Brain pericyte (primary cell): ENCODE data around the gene CTNNA3.
"Not testable (repeated sequence)": the region's sequence is repeated elsewhere in the genome, so short reads cannot be mapped to it uniquely, and the experiment has no call there.

ENCODE experiments used
- DNase-seq: peaks from one replicate; pipeline ENCODE4 v3.0.0-alpha.2; 2012; ENCODE audit warnings: low read depth, low spot score

Gene CTNNA3

DNA sequence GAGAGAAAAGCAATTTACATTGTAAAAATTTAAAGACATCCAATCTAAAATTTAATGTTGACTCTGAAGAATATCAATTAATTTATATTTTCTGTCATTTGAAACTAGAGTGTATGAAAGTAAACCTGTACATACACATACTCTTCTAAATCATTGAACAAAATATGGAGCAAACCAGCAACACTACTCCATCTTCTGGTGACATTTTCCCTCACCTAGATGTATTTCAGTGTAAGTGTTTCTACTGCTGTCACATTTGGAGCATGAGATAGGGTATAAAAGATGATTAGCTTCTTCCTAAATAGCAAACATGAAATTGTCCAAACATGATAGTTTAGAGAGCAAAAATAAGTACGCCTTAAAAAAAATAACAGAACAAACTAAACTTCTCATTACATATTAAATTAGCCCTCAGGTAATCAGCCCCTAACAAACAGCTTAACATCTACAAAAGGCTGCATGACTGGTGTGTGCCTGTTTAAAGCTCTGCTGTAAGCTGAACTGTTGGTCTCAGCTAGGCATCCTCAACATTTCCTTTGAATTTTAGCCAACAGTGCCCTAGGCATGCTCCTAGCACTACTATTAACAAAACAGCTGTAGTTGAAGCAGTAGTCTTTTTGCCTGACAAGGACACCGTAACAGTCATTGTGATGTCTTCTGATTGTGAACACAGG lies 189.8 kb downstream of the CTNNA3 start:
- DNase-seq, result no peak

DNA sequence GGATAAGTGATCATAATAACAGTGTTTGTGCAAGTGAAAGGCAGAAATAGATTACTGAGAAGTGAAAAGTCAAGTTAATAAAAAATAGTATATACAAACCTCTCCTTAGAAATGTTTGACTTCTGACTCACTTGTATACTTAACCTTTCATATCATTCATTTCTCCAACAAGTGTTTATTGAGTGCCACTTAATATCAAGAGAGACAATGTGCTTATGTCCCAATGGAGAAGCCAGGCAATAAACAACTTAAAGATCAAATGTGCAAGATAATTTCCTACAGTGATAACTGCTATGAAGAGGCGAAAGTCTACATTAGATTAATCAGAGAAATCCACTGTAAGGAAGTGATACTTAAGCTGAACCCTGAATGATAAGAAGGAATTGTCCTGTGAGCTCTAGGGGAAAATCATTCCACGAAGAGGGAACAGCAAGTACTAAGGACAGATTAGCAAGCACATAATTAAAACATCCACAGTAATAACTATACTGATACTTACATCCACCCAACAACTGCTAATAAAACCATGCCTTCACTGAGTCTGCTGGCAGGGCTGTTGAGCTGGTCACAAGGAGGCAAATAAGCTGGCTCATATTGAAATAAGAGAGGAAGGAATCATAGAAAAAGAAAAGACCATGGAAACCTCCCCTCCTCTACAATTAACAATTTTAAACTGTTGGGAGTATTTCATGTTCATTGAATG lies 203.5 kb downstream of the CTNNA3 start:
- DNase-seq, result no peak

DNA sequence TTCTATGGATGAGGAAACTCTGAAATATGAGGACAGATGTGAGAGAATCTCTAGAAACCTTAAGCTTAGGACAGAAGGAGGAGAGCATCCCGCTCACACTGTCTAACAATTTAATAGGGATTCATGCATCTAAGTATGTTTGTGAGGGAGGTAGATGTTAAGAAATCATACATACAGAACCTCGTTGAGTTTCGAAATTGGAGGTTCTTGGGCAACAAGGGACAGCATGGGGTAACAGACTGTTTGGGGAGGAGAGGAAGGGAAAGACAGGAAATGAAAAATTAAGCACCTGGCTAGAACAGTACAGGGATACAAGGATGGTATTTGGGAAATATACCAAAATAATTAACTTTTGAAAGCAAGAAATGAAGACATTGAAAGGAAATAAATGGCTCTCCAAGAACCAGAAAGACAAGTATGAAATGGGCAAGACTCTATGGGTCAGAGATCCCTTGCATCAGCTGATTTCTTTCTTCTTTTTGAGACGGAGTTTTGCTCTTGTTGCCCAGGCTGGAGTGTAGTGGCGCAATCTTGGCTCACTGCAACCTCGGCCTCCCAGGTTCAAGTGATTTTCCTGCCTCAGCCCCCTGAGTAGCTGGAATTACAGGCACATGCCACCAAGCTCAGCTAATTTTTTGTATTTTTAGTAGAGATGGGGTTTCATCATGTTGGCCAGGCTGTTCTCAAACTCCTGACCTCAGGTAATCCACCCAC lies 207.9 kb downstream of the CTNNA3 start:
- DNase-seq, result no peak

DNA sequence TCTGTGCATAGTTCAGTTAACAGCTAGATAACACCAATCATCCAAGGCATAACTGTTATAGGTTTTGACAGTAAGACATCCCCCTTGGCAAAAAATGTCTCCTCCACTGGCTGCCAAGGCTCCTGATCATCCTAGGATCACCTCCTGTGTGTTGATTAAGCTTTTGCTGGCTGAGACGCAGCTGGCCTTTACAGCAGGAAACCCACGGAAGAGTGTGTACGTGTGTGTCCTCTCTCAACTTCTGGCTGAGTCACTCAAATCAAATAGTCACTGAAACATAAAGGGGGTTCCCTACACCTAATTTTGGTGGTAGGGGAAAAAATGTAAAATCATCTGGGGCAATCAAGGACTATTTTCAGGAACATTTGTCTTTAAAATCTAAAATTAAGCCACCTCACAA lies 208.8 kb downstream of the CTNNA3 start:
- DNase-seq, result no peak

DNA sequence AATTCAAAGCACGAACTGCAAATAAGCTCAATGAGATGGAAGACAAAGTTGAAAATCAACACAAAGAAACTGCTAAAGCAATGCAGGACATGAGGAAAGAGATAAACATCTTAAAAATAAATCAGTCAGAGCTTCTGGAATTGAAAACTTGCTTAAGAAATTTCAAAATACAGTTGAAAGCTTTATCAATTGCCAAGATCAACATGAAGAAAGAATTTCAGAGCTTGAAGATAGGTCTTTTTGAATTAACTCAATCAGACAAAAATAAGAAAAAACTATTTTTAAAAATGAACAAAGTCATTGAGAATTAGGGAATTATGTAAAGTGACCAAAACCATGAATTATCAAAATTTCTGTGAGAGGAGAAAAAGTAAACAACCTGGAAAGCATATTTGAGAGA lies 218.1 kb downstream of the CTNNA3 start:
- no peak for DNase-seq

DNA sequence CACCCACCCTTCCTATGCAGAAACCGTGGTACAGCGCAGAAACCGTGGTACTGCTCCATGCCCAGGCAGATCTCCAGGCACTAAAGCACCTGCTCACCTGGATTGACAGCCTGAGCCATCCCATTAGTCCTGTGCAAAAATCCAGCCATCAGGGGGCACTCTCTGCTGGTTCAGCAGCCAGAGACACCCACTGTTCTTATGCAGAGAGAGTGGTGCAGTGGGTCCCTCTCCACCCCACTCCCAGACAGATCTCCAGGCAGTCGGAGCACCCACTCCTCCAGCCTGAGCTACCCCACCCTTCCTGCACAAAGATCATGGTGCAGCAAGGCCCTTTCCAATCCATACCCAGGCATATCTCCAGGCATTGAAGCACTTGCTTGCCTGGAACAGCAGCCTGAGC lies 219.8 kb downstream of the CTNNA3 start:
- no peak for DNase-seq

DNA sequence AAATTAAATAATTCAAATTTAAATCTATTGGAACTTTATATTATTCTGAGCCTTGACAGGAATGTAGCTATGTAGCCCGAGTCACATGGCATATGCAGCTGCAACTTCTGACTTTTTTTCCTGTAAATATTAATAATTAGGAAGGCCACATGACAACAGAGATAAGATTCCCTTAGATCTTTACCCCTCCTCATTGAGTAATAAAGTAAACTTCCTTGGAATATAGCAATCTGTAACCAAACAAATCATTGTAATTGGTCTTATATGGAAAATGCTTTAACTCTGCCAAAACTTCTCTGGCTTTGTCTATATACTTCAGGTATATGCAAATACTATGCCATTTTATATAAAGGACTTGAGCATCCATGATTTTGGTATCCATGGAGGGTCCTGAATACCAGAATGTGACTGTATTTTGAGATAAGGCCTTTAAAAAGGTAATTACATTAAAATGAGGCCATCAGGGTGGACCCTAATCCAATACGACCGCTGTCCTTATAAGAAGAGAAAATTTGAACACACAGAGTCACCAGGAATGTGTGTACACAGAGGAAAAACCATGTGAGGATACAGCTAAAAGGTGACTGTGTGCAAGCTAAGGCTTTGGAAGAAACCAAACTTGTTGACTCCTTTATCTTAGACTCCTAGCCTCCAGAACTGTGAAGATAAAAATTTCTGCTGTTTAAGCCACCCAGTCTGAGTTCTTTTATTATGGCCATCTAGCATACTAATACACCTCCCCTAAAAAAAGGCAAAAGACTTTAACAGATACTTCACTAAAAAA lies 222.0 kb downstream of the CTNNA3 start:
- no peak for DNase-seq

DNA sequence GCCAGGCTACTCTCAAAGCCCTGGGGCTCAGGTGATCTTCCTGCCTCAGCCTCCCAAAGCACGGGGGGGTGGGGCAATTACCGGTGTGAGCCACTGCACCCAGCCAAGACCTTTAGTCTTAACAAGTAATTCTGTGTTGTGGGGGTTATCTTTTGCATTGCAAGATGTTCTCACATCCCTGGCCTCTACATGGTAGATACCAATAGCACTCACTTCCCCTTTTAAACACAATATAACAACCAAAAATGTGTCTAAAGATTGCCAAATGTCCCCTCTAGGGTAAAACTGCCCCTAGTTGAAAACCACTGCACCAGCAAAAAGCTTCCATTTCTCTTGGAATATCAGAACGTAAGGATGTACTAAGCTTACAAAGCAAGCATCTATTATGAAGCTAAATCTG lies 225.0 kb downstream of the CTNNA3 start:
- DNase-seq, result no peak

DNA sequence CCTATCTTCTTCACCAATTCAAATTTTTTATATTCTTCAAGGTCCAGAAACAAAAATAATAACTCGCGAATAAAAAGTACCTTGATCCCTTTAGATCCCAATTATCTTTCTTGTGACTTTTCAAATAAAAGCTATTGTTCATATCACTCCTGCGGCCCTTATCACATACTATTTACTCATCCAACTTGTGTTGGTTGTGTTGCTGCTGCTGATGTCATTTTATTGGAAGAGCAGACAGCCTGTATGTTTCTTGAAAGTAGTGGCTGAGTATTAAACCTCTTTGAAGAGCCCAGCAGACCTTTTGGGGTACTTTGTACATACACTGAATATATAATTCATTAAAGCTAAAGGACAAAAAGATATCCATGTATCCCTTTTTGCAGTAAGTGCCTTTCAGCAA lies 231.7 kb downstream of the CTNNA3 start:
- DNase-seq, result no peak

DNA sequence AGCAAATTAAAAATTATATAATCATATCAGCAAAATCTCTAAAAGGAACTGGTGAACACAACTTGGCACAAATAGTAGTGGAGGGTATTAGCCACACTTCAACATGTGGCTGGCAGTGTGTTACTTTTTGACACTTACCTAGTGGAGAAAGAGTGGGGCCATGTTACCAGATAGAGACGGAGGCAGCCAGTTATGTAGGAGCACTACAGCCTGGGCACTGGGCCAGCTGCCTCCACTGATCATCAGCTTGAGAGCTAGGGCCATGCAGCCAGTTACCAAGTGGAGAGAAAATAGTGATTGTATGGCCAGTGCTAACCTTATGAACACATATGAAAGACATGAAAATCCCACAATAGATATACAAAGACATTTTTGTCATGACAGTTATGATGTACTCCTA lies 243.1 kb downstream of the CTNNA3 start:
- DNase-seq, result no peak

DNA sequence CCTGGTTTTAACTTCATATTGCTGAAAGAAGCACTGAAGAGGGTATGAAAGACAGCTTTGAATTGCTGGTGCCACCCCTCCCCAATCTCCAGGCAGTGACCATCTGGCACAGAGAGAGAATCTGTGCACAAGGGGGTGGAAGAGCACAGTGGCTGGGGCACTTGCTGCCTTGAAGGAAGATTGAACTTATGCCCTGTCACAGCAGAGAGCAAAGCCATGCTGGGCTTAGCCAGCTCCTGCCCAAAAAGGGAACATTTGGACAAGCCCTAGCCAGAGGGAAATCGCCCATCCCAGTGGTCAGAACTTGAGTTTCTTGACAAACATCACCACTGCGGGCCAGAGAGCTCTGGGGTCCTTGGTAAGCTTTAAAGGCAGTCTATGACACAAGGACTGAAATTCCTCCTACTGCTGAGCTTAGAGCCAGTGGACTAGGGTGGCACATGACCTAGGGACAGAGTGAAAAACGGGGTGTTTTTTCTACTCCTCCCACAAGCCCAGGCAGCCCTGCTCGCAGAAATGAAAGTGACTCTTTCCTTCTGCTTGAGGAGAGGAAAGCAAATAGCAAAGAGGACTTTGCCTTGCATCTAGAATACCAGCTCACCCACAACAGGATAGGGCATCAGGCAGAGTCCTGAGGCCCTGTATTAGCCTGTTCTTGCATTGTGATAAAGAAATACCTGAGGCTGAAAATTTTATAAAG lies 257.2 kb downstream of the CTNNA3 start:
- DNase-seq, result no peak

DNA sequence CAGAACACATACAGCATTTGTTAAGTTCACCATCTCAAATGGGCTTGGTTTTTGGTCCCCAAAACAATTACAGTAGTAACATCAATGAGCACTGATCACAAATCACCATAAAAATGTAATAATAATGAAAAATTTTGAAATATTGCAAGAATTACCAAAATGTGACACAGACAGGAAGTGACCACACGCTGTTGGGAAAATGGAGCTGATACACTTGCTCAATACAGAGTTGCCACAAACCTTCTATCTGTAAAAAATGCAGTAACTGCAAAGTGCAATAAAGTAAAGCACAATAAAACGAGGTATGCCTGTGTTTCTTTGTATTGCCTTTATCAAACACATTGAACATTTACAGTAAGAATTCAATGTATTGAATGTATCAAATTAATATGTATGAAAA lies 262.7 kb downstream of the CTNNA3 start:
- no peak for DNase-seq

DNA sequence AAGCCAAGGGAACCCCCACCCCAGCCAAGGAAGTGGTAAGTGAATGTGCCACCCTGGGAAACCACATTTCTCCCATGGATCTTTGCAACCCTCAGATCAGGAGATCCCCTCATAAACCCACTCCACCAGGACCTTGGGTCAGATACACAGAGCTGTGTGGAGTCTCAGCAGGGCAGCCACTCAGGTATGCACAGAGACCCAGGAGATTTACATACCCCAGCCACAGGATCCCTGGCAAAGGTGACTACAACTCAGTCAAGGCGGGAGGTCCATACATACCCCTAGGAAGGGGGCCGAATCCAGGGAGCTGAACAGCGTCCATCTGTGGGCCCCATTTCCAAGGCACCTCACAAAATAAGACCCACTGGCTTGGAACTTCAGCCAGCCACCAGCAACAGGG lies 293.4 kb downstream of the CTNNA3 start:
- DNase-seq, result no peak

DNA sequence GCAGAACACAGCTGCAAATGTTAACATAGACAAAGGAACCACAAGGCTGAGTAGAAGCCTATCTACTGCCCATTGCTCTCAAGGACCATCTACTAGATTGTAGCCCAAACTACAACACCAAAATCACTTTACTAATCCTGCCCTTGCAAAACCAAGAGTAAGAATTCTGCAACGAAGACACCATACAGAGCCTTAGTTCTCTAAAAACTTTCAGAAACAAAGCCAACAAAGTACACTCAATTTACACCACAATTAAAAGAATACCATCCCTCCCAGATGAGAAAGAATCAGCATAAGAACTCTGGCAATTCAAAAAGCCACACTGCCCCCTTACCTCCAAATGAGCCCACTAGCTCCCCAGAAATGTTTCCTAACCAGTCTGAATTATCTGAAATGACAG lies 294.3 kb downstream of the CTNNA3 start:
- no peak for DNase-seq

DNA sequence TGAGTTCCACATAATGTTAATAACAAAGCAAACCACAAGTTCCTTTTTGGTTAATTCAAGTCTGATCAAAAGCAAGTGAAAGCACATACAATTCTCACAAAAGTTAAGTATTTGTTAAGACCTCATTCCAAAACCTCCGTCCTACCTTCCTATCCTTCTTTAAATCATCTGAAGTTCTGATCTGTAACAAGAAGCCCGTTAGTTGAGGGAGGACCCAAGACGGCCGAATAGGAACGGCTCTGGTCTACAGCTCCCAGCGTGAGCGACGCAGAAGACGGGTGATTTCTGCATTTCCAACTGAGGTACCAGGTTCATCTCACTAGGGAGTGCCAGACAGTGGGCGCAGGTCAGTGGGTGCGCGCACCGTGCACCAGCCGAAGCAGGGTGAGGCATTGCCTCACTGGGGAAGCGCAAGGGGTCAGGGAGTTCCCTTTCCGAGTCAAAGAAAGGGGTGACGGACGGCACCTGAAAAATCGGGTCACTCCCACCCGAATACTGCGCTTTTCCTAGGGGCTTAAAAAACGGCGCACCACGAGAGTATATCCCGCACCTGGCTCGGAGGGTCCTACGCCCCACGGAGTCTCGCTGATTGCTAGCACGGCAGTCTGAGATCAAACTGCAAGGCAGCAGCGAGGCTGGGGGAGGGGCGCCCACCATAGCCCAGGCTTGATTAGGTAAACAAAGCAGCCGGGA lies 309.0 kb downstream of the CTNNA3 start:
- DNase-seq, result not testable (repeated sequence)

DNA sequence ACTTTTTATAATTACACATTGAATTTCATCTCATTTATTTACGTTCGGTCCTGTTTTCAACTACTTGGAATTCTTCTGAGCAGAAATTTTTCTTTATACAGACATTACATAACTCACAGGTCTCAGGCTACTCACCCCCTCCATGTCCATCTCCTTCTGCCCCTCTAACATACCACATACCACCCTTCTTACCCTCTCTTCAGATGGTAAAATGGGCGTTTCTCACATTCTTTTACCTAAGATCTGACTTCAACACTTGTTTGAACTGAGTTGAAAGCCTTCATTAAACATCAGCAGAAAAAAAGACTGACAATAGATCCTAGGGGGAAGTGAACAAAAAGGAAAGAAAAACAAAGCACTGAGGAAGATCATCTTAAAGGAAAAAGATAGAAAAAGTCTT lies 309.7 kb downstream of the CTNNA3 start:
- DNase-seq, result no peak

DNA sequence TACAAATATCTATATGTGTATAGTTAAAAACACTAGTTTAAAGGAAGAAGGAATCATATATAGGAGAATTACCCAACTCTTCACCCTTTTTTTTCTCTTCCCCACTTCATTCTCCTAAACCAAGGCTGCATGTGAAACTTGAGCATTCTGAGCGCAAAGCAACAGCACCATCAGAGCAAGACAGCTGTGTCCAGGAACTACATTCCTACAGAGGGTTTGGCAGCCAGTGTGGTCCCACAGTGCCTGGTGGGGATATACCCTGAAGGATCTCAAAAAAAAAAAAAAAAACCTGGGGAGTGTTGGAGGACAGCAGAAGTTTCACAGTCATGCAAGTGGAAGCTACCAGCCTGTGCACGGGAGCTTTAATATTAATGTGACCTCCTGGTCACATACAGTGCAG lies 310.4 kb downstream of the CTNNA3 start:
- DNase-seq, result no peak

DNA sequence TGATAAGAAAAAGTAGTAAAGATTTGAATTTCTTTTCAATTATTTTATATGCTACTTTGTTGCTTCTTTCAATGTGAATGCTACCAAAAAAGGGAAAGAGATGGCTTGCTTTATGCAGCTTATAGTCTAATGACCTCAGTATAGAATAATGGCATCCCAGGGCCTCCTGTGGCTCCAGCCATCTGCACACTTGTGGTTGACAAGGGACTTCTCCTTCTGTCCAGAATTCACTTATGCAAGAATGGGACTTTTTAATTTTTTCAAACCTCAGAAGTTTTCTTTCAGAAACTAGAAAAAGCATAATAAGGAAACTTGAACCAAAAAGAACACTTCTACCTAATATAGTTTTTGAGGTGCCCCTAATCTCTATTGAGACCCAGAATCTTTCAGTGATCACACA lies 310.9 kb downstream of the CTNNA3 start:
- DNase-seq, result no peak

DNA sequence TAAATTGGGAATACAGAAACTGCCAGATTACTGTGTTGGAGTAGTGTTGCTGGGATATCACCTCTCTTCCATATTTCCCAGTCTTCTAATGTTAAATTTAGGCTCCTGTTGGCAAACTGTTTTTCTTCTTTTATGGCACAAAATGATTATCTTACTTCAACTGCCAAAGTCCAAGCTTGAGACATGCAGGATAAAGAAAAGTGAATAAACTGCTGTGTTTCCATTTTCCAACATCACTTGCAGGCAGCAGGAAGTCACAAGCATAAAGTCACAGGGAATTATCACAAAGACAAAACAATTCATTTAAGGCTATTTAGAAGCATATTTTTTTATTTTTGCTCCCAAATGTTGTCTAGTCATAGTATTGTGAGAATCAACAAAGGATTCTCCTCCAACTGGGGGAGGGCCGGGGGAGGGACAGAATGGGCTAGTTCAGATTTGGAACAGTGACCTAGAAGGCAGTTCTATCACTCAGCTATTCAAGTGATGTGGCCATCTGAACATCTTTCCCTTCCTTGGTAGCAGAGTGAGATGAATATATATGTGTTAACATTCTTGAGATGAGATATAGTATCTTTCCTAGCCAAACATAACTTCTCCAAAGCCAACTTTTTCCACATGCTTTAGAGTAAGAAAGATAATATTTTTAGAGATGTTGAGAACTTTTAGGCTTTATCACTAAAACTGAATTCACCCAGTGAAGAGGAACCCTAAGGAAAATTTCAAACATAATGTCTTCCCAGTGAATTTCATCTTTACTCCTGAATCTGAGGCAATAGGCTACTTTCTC lies 364.7 kb downstream of the CTNNA3 start:
- DNase-seq, result no peak
